ENCODE measurements around the gene MAP7.

DNA sequence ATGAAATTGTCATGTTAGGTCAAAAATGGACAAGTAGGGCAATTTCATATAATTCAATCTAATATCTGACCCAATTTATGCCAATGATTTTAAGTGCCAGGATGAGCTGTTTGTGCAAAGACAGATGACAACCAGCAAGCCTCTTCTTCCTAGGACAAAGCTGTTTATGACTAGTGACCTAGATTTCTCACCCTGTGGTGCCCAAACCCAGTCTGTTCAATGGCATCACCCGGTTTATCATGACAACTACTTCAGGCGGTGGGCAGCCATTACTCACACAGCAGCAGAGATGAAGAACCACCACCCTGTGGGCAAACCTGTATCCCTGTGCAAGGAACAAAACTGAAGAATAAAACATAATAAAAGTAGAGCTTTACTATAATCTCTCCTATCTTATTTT, 59.0 kb downstream of the MAP7 start:
- TF ChIP-seq EZH2 (IDR thresholded peaks at IDR 0.05; ENCODE audit: insufficient read depth, poor library complexity, severe bottlenecking), result no peak
- no peak for TF ChIP-seq EZH2phosphoT487 (IDR thresholded peaks at IDR 0.05; ENCODE audit: insufficient read depth, low read depth)

Measured in GM23248 (cell line).